ENCODE measurements around the gene MFRP. TPM values are rescaled to one million over a fixed set of nuclear protein-coding genes. Genes with fewer than 3 reads are reported as not detected.

The MFRP gene
- total RNA-seq, 1 donor from 2014 or later = not detected

DNA sequence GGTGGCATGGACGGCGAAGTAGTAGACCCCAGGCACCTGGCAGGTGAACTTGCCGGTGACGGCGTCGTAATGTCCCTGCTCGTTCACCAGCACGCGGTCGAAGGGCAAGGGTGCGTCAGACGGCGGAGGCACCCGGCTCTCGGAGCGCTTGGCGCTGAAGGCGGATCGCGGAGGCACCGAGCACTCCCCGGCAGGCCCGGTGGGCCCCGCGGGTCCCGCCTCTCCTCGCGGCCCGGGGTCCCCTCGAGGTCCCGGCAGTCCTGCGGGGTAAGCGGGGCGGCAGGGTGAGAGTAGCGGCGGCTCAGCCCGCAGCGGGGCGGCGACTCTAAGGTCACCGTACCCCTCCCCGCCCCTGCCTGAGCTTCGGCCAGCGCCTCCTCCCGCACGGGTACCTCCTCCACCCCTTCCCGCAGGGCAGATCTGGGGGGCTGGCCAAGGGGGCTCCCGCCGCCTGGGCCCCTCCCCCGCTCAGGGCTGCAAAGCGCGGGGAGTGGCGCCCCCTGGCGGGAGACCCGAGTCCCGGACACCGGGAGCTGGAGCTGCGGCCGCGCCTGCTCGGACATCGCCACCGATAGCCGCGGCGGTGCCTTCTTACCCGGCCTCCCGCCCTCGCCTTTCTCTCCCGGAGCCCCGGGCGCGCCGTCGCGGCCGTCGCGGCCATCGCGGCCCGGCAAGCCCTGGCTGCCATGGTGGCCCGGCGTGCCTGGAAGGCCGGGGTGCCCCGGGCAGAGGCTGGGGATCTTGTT lies 6.7 kb downstream of the MFRP start:
- H3K27me3 Mint-ChIP-seq (ENCODE audit: low read depth, unreplicated experiment) = peaks cover 31% of the 10 kb centered on the region
- Histone ChIP-seq H2AFZ (ENCODE audit: low read depth, low read length) (peak overlapping the region; percentile 72), H3K9ac (ENCODE audit: low read length) (peak overlapping the region; percentile 75), H3K4me3 (ENCODE audit: insufficient read depth, low read depth, low read length) (peak overlapping the region; percentile 54), H4K20me1 (ENCODE audit: insufficient read depth, low read length) (peaks cover 9% of the 10 kb centered on the region), H3K9me3 (ENCODE audit: insufficient read depth, low read depth, low read length) (no peaks in the 10 kb centered on the region), H3K4me2 (ENCODE audit: low read length) (peak overlapping the region; percentile 86), H3K27me3 (ENCODE audit: insufficient read depth, low read length) (peaks cover 6% of the 10 kb centered on the region), H3K79me2 (ENCODE audit: insufficient read depth, low read length) (peaks cover 30% of the 10 kb centered on the region), H3K36me3 (ENCODE audit: insufficient read depth, low read length) (no peaks in the 10 kb centered on the region), H3K4me1 (ENCODE audit: insufficient read depth, low read length) (peaks cover 43% of the 10 kb centered on the region), H3K27ac (ENCODE audit: low read depth, low read length) (no peak overlapping the region)
- H3K4me1 Mint-ChIP-seq (ENCODE audit: low read depth, unreplicated experiment) = peaks cover 15% of the 10 kb centered on the region
- TF ChIP-seq, protein P1, sequence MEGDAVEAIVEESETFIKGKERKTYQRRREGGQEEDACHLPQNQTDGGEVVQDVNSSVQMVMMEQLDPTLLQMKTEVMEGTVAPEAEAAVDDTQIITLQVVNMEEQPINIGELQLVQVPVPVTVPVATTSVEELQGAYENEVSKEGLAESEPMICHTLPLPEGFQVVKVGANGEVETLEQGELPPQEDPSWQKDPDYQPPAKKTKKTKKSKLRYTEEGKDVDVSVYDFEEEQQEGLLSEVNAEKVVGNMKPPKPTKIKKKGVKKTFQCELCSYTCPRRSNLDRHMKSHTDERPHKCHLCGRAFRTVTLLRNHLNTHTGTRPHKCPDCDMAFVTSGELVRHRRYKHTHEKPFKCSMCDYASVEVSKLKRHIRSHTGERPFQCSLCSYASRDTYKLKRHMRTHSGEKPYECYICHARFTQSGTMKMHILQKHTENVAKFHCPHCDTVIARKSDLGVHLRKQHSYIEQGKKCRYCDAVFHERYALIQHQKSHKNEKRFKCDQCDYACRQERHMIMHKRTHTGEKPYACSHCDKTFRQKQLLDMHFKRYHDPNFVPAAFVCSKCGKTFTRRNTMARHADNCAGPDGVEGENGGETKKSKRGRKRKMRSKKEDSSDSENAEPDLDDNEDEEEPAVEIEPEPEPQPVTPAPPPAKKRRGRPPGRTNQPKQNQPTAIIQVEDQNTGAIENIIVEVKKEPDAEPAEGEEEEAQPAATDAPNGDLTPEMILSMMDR (IDR thresholded peaks at IDR 0.05; ENCODE audit: insufficient read depth, low read depth, low read length) = peak; percentile 36
- TF ChIP-seq EZH2 (IDR thresholded peaks at IDR 0.05; ENCODE audit: insufficient read depth, low read length) = no peak
- peak overlapping the region; percentile 78 for H3K4me3 Mint-ChIP-seq (ENCODE audit: unreplicated experiment)
- H3K9me3 Mint-ChIP-seq (ENCODE audit: unreplicated experiment) = peaks cover 2% of the 10 kb centered on the region
- peaks cover 6% of the 10 kb centered on the region for H3K36me3 Mint-ChIP-seq (ENCODE audit: low read depth, unreplicated experiment)
- DNase-seq (ENCODE audit: low read depth) (no peak), FAIRE-seq (no peak)
- H3K27ac Mint-ChIP-seq (ENCODE audit: unreplicated experiment) = no peak overlapping the region

DNA sequence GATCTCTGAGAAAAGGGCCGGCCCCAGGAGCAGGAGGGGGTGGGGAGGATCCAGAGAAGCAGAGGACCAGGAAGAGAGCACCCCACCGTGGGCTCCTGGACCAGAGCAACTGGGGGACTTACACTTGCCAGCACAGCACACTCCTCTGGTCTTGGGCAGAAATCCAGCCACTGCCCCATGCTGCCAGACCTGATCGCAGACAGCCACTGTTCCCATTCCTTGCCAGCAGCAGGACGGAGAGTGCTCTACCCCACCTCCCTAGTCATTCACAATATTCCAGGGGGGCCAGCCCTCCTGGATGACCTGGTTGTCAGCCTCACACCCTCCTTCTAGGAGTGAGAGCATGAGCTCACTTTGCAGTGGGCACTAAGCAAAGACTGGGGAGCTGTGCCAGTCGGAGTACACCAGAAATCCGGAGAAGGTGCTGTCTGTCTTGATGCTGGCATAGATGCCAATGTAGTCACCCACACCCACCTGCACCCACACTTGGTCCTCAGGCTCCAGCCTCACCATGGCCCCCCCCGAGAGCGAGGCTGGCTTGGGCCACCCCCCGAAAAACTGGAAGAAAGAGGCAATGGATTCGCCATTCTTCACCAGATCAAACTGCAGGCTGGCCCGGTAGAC lies 7.4 kb downstream of the MFRP start:
- peaks cover 2% of the 10 kb centered on the region for H3K9me3 Mint-ChIP-seq (ENCODE audit: unreplicated experiment)
- peak; percentile 12 for TF ChIP-seq EZH2 (IDR thresholded peaks at IDR 0.05; ENCODE audit: insufficient read depth, low read length)
- TF ChIP-seq, protein P1 (IDR thresholded peaks at IDR 0.05; ENCODE audit: insufficient read depth, low read depth, low read length) = no peak
- H3K4me1 Mint-ChIP-seq (ENCODE audit: low read depth, unreplicated experiment) = peaks cover 15% of the 10 kb centered on the region
- H3K4me3 ChIP-seq (ENCODE audit: insufficient read depth, low read depth, low read length) = peak overlapping the region; percentile 54
- peaks cover 24% of the 10 kb centered on the region for H3K27me3 Mint-ChIP-seq (ENCODE audit: low read depth, unreplicated experiment)
- peaks cover 43% of the 10 kb centered on the region for H3K4me1 ChIP-seq (ENCODE audit: insufficient read depth, low read length)
- H2AFZ ChIP-seq (ENCODE audit: low read depth, low read length) = peak overlapping the region; percentile 72
- DNase-seq (ENCODE audit: low read depth) = no peak
- peak overlapping the region; percentile 78 for H3K4me3 Mint-ChIP-seq (ENCODE audit: unreplicated experiment)
- H4K20me1 ChIP-seq (ENCODE audit: insufficient read depth, low read length) = peaks cover 9% of the 10 kb centered on the region
- peaks cover 6% of the 10 kb centered on the region for H3K36me3 Mint-ChIP-seq (ENCODE audit: low read depth, unreplicated experiment)
- H3K27ac ChIP-seq (ENCODE audit: low read depth, low read length) = no peak overlapping the region
- H3K4me2 ChIP-seq (ENCODE audit: low read length) = peak overlapping the region; percentile 86
- H3K36me3 ChIP-seq (ENCODE audit: insufficient read depth, low read length) = no peaks in the 10 kb centered on the region
- H3K27ac Mint-ChIP-seq (ENCODE audit: unreplicated experiment) = peak overlapping the region; percentile 83
- peaks cover 6% of the 10 kb centered on the region for H3K27me3 ChIP-seq (ENCODE audit: insufficient read depth, low read length)
- H3K9ac ChIP-seq (ENCODE audit: low read length) = peak overlapping the region; percentile 75
- FAIRE-seq = no peak
- H3K79me2 ChIP-seq (ENCODE audit: insufficient read depth, low read length) = peaks cover 32% of the 10 kb centered on the region
- H3K9me3 ChIP-seq (ENCODE audit: insufficient read depth, low read depth, low read length) = no peaks in the 10 kb centered on the region

Data from astrocyte (in vitro differentiated cells and primary cell).